NOMO-1 treated with DMSO at 0.1 percent for 48 hours (cell line): ENCODE measurements around the gene PRICKLE1.
"Not testable (repeated sequence)": the region's sequence is repeated elsewhere in the genome, so short reads cannot be mapped to it uniquely, and the experiment has no call there.

ENCODE experiments used
- DNase-seq: peaks from one replicate; lab custom pipeline; 2025; ENCODE audit not compliant: unreplicated experiment; lab: John Stamatoyannopoulos, UW

PRICKLE1 gene

GRCh38 chr12:42557586-42558172 is 31.9 kb downstream of the PRICKLE1 start:
- no peak for DNase-seq

DNA sequence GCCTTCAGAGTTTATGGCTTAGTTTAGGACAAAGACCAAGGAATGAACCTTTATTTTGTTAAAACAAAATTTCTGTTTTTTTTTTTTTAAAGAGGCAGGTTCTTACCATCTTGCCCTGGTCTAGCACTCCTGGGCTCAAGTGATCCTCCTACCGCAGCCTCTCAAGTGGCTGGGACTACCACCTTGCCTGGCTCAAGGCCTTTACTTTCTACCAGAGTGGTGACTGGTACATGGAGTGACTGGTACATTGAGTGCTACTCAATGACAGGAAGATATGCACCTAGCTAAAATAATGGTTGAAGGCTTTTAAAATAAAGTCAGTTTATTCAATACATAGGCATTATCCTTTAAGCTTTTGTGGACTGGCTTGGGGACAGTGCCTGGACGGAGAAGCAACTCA is 32.6 kb downstream of the PRICKLE1 start:
- no peak for DNase-seq

GRCh38 chr12:42552822-42553221 is 36.7 kb downstream of the PRICKLE1 start:
- no peak for DNase-seq

DNA sequence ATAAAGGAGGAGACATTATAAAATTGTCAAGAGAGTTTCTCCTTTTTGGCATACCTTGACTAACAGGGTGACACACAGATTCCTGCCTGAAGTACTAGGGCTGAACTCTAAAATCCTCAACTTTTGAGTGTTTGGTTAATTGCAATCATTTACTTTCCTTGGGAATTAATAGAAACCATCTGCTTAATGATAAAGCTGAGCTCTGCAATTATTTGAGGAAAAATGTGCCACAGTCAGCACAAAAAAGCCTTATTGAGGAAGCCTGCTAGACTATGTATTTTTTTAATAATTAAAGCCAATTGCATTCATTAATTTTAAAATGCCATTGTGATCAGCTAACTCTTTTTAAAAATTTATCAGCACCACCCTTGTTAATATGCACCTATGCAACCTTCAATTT is 38.7 kb downstream of the PRICKLE1 start:
- DNase-seq = peak; percentile 7

- no peak for DNase-seq
Measured at GRCh38 chr12:42546709-42547108, 42.8 kb downstream of the PRICKLE1 start.

GRCh38 chr12:42541965-42542364 is 47.6 kb downstream of the PRICKLE1 start:
- no peak for DNase-seq

- DNase-seq = not testable (repeated sequence)
Measured at GRCh38 chr12:42541308-42541707, 48.2 kb downstream of the PRICKLE1 start.

DNA sequence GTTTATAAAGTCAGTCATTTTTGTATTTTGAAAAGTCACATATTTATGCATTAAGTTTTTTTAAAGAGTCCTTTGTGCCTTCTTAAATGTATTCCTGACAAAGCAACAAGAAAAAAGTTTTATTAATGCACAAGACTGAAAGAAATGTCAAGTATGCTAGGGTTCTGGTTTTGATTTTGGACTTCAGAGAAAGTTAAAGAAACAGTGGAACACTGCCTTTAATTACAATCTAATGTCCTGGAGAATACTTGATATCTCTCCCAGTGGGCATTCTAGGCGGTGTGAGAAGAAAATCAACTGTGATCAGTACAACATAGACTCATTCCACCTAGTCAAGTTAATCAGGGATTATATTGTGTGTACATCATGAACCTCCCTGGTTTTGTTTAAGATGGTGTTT is 49.9 kb downstream of the PRICKLE1 start:
- DNase-seq = no peak

GRCh38 chr12:42538203-42538602 is 51.3 kb downstream of the PRICKLE1 start:
- DNase-seq = no peak

DNA sequence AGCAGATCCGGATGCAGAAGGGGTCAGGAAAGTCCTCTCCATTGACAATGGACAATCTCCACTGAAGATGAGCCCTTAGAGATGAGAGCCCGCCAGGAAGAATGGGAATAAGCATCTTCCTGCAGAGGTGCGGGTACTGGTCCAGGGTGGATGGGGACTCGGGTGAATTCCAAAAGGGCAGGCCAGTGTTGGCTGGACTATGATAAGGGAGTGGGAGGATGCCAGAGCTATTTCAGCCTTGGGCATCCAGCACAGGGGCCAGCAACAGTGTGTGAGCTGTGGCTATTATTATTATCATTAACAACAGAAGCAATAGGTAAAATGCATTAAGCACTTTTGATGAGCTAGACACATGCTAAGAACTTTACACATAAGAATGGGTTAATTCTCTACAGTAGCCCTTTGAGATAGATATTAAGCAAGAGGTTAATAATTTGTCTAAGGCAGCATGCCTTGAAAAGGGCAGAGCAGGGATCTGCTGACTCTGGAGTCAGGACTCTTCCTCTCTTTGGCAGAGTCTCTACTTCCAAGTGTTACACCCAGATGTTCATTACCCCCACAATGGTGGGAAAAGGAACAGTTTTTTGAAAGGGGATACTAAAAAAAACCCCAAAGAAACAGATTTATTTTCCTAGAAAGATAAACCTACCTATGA is 55.2 kb downstream of the PRICKLE1 start:
- no peak for DNase-seq

- no peak for DNase-seq
Measured at GRCh38 chr12:42530284-42530683, 59.3 kb downstream of the PRICKLE1 start.

DNA sequence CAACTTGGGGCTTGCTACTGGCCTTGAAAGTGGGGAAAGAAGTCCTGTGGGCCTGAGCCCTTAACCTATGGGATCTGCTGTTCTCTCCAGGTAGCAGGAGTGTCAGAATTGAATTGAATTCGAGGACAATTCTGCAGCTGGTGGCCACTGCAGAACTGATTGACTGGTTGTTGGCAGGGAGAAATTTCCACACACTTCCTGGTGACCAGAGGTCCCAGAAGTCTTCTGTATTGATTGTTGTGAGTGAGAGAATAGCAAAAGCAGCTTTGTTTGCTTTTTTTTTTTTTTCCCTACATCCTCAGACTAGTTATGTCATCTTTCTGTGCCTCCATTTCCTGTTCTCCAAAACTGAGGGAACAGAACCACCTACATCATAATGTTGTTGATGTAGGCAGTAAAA is 64.1 kb downstream of the PRICKLE1 start:
- DNase-seq = no peak

DNA sequence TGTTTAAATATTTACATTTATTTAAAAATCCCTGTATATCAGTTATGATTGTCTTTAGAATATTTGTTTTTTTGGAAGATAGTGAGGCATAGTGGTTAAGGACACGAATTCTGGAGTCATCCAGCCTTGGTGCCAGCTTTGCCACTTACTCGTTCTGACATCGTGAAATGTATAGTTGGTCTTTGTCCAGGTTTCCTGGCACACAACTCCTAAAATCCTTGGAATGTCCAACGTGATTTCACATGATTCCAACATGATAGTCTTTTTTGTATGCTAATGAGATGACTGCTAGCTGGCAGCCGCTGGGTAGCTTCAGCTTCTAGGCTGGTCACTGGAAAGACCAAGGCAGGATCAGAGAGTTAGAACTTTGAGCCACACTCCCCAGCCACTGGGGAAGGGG is 64.8 kb downstream of the PRICKLE1 start:
- no peak for DNase-seq

- DNase-seq = no peak
Measured at GRCh38 chr12:42516573-42516972, 73.0 kb downstream of the PRICKLE1 start.

DNA sequence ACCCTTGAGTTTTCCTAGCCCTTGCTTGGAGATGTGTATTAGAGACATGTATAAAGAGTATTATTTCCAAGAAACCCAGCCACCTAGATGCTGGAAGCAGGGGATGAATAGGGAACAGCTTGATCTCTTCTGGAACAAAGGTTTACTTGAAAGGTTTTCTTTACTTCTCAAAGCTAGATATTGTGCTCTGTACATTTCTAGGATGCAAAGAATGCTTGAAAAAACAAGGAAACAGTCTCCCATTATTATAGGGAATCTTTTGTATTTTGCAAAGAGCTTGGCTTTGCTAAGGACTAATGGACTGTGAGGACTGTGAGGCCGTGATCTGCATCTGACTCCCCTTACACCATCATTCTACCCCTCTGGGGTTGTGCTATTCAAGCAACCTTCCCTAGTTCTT is 77.9 kb downstream of the PRICKLE1 start:
- no peak for DNase-seq

DNA sequence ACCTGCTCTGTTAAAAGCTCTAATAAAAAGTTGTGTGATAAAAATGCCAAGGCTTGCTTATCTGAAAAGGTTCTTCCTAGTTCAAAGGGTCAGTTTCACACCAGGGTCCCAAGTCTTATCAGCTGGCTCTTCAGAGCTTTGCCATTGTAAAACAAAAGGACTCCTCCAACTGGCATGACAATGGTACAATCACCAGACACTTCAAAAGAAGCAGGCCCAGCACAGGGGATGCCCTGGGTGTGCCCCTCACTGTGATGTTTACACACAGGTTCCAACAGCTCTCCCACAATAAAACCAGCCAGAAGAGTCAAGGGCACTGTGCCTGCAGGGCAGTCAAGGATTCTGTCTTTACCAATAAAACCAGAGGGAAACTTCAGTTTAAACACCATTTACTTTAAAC is 78.7 kb downstream of the PRICKLE1 start:
- no peak for DNase-seq

DNA sequence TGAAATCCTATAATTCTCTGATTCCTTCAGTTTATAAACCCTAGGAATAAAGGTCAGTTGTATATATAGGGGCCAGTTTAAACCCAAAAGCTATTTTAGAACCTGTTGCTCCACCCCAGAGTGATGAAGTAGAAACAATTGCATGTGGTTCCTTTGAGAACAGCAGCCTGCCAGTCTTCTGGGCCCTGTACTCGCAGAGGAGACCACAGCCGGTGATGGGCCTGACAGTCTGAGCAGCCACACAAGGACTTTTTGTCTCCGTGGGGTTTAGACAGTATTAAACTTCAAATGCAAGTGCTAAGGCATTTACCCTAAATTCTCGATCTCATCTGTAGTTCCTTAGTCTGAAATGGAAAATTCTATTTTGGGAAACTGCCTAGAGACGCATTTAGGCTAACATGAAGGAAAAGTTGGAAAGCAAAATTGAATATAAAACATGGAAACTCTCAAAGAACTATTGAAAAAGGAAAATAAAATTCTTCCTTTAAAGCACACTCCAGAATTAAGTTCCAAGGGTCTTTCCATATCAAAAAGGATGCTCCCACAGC is 80.6 kb downstream of the PRICKLE1 start:
- no peak for DNase-seq

DNA sequence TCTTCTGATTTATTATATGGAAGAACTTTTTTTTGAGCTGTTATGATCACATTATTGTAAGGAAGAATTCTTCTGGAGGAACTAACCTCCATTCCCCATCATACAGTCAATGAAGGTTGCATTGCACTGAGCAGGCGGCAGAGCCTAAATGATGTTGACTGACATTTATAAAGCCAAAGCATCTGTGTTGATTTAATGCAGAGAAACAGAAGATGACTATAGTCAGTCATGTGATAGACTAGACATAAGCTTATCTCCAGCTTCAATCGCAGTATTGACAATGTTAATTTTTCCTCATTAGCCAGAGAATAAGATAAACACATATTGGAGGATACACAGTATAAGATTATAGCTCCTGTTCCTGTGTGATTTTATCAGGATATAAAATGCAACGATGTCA is 82.0 kb downstream of the PRICKLE1 start:
- DNase-seq = no peak

GRCh38 chr12:42507081-42507480 is 82.5 kb downstream of the PRICKLE1 start:
- no peak for DNase-seq

DNA sequence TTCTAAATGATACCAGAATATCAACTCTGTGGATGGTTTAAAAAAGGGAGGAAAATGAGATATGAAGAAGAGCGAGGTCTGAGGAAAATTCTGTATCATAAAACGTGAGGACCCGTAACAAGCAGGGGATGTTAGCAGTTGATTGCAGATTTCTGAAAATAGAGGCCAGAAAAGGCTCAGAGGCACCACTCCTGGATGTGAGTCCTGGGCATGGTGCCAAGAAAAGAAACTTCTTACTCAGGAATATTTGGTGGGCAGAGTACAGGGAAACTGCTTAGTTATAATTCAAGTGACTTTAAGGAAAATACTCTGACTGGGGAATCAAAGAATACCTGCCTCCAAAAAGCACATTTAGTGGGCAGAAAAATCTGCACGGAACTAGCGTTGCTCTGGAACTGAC is 85.5 kb downstream of the PRICKLE1 start:
- no peak for DNase-seq

GRCh38 chr12:42502682-42503081 is 86.9 kb downstream of the PRICKLE1 start:
- DNase-seq = no peak

DNA sequence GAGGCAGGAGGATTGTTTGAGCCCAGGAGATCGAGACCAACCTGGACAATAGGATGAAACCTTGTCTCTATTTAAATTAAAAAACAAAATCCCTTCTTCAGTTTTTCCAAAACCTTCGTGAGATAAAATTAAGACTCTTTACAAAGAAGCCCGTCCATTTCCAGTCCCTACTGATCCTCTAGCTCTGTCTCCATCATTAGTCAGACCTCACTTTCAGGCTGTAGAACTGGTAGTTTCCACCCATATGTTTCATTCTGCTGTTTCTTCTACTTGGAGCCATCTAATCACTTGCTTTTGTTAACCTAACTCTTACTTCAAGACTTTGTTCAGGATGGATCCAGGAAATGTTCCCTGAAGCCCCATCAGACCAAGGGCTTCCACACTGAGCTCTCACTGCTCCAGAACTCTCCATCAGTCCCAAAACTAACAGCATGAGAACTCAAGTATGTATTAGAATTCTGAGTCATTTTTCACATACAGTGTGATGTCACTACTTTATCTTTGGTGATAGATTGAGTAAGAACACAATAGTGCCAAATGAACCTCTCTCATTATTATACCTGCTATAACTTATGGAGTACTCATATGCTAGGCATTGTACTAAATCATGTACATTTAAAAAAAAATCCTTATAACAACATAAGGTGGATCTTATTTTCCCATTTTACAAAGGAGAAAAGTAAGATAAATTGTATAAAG is 90.8 kb downstream of the PRICKLE1 start:
- no peak for DNase-seq
